ENCODE results near the gene MLLT10. TPM values are rescaled to one million over a fixed set of nuclear protein-coding genes. Genes with fewer than 3 reads are reported as not detected.

Gene MLLT10
- total RNA-seq, 1 experiment from 2014 or later = 48.4 TPM

GRCh38 chr10:21495752-21496342 is 38.2 kb upstream of the MLLT10 start:
- Histone ChIP-seq H3K9me3 (ENCODE audit: insufficient read depth, low read depth) (no peaks in the 10 kb centered on the region), H4K20me1 (ENCODE audit: insufficient read depth) (no peaks in the 10 kb centered on the region), H3F3A (ENCODE audit: insufficient read depth, low read depth) (no peaks in the 10 kb centered on the region), H2AFZ (peak overlapping the region; percentile 85), H3K27ac (peak overlapping the region; percentile 48), H3K4me1 (replicated peaks; ENCODE audit: insufficient read depth) (peaks cover 6% of the 10 kb centered on the region), H3K27me3 (ENCODE audit: insufficient read depth, low read depth) (no peaks in the 10 kb centered on the region), H3K4me2 (peak overlapping the region; percentile 96), H3K79me2 (ENCODE audit: low read depth) (no peaks in the 10 kb centered on the region), H3K4me3 (peak overlapping the region; percentile 81), H3K9me2 (ENCODE audit: insufficient read depth) (no peaks in the 10 kb centered on the region), H3K36me3 (ENCODE audit: low read depth) (no peaks in the 10 kb centered on the region)
- ChIA-PET CTCF (interaction anchor here (0.5 to 1.7 kb wide), 11 partner anchors 23 to 476 kb away, joined by 3 to 11 read pairs (median 6); no protein-coding TSS in a partner anchor), POLR2A (ENCODE audit: unreplicated experiment) (interaction anchor here (0.6 to 1.1 kb wide), 2 partner anchors 32 to 36 kb away, joined by 4 to 20 read pairs; no protein-coding TSS in a partner anchor)
- intact Hi-C loops (cut with micrococcal nuclease; ENCODE audit: unreplicated experiment) = loop anchor here (1.0 to 10.0 kb wide), 8 partner anchors 21 to 457 kb away; no protein-coding TSS in a partner anchor
- TF ChIP-seq CTCF (conservative IDR thresholded peaks at IDR 0.05) (peak; percentile 78), EZH2 (IDR thresholded peaks at IDR 0.05; ENCODE audit: low read depth) (no peak)
- no TSS peak for BruUV-seq (replicated peaks)
- peak; percentile 56 to 94 for DNase-seq

GRCh38 chr10:21496343-21497176 is 37.5 kb upstream of the MLLT10 start:
- intact Hi-C loops (cut with micrococcal nuclease; ENCODE audit: unreplicated experiment) = loop anchor here (2.0 to 10.0 kb wide), 4 partner anchors 20 to 412 kb away; no protein-coding TSS in a partner anchor
- Histone ChIP-seq H3K4me2 (peak overlapping the region; percentile 96), H3K36me3 (ENCODE audit: low read depth) (no peaks in the 10 kb centered on the region), H2AFZ (peak overlapping the region; percentile 85), H3K4me3 (peak overlapping the region; percentile 81), H3K4me1 (replicated peaks; ENCODE audit: insufficient read depth) (peaks cover 6% of the 10 kb centered on the region), H3K9me3 (ENCODE audit: insufficient read depth, low read depth) (no peaks in the 10 kb centered on the region), H4K20me1 (ENCODE audit: insufficient read depth) (no peaks in the 10 kb centered on the region), H3K9me2 (ENCODE audit: insufficient read depth) (no peaks in the 10 kb centered on the region), H3K27me3 (ENCODE audit: insufficient read depth, low read depth) (no peaks in the 10 kb centered on the region), H3K27ac (peak overlapping the region; percentile 48), H3F3A (ENCODE audit: insufficient read depth, low read depth) (no peaks in the 10 kb centered on the region), H3K79me2 (ENCODE audit: low read depth) (no peaks in the 10 kb centered on the region)
- no TSS peak for BruUV-seq (replicated peaks)
- peak in 1 of 2 experiments; percentile 49 for DNase-seq
- ChIA-PET CTCF (interaction anchor here (0.5 to 1.7 kb wide), 17 partner anchors 18 to 476 kb away, joined by 3 to 17 read pairs (median 5); partner anchors contain the start of gene SKIDA1), POLR2A (ENCODE audit: unreplicated experiment) (interaction anchor here (0.6 to 1.1 kb wide), 7 partner anchors 31 to 507 kb away, joined by 3 to 29 read pairs (median 4); no protein-coding TSS in a partner anchor)
- TF ChIP-seq CTCF (conservative IDR thresholded peaks at IDR 0.05) (no peak; the same call in 1 of the 2 replicates), EZH2 (IDR thresholded peaks at IDR 0.05; ENCODE audit: low read depth) (no peak)

GRCh38 chr10:21497177-21497807 is 36.7 kb upstream of the MLLT10 start:
- no peaks in the 10 kb centered on the region for H4K20me1 ChIP-seq (ENCODE audit: insufficient read depth)
- intact Hi-C loops (cut with micrococcal nuclease; ENCODE audit: unreplicated experiment) = loop anchor here (2.0 to 10.0 kb wide), 4 partner anchors 20 to 412 kb away; no protein-coding TSS in a partner anchor
- H3K36me3 ChIP-seq (ENCODE audit: low read depth) = no peaks in the 10 kb centered on the region
- no peaks in the 10 kb centered on the region for H3K79me2 ChIP-seq (ENCODE audit: low read depth)
- ChIA-PET POLR2A (ENCODE audit: unreplicated experiment) (interaction anchor here (0.7 to 1.1 kb wide), 4 partner anchors 34 to 134 kb away, joined by 4 to 29 read pairs (median 12); no protein-coding TSS in a partner anchor), CTCF (interaction anchor here (0.6 to 1.7 kb wide), 7 partner anchors 17 to 456 kb away, joined by 3 to 17 read pairs (median 4); partner anchors contain the start of gene SKIDA1)
- H3K9me2 ChIP-seq (ENCODE audit: insufficient read depth) = no peaks in the 10 kb centered on the region
- no peaks in the 10 kb centered on the region for H3K9me3 ChIP-seq (ENCODE audit: insufficient read depth, low read depth)
- peak overlapping the region; percentile 48 for H3K27ac ChIP-seq
- H3K4me3 ChIP-seq = peak overlapping the region; percentile 81
- no peak for TF ChIP-seq CTCF (conservative IDR thresholded peaks at IDR 0.05)
- TF ChIP-seq EZH2 (IDR thresholded peaks at IDR 0.05; ENCODE audit: low read depth) = no peak
- peak overlapping the region; percentile 85 for H2AFZ ChIP-seq
- no TSS peak for BruUV-seq (replicated peaks)
- peak overlapping the region; percentile 96 for H3K4me2 ChIP-seq
- H3K27me3 ChIP-seq (ENCODE audit: insufficient read depth, low read depth) = no peaks in the 10 kb centered on the region
- DNase-seq = peak; percentile 82 to 95
- no peaks in the 10 kb centered on the region for H3F3A ChIP-seq (ENCODE audit: insufficient read depth, low read depth)
- H3K4me1 ChIP-seq (replicated peaks; ENCODE audit: insufficient read depth) = peaks cover 6% of the 10 kb centered on the region

Data from PC-9 (cell line).